K562 (cell line): ENCODE results near the gene VCAN. TPM values are rescaled to one million over a fixed set of nuclear protein-coding genes. Genes with fewer than 3 reads are reported as not detected.

ENCODE experiments used
- ATAC-seq: fragments of 200-7000 bp; cut with Tn5 transposase; 3 replicates; pipeline ENCODE4 v1.9.1; 2020; ENCODE audit warnings: moderate library complexity
- BruUV-seq: library from RNA; stranded (reverse); fragments of 400-500 nt; replicated peaks from 2 replicates; lab custom pipeline; 2021; lab: Mats Ljungman, UMichigan
- CTCF ChIA-PET: fragments of 300-600 bp; formaldehyde crosslinking; extraction: SDS; loops from one replicate; lab custom pipeline; 2021; ENCODE audit warnings: low intra/inter-chr PET ratio; lab: Yijun Ruan, JAX
- POLR2A ChIA-PET: fragments of 300-600, 350-650 bp; sonication (Branson Sonifier 250); formaldehyde crosslinking; extraction: SDS; loops from one replicate; lab custom pipeline; 2021; ENCODE audit warnings: antibody characterized with exemption, inconsistent platforms; lab: Yijun Ruan, JAX
- DNase-seq, 4 experiments: peaks; one replicate each; pipeline versions ENCODE4 v3.0.0 to v3.0.0-alpha.2; 2011 to 2018; ENCODE audit warnings: low spot score in 3 of 4, mixed read lengths in 3 of 4; ENCODE audit errors: extremely low read depth in 1 of 4
- FAIRE-seq: peaks from 2 replicates; lab custom pipeline; 2011; peaks lifted over from hg19 to GRCh38; lab: Jason Lieb, UNC
- H2AFZ ChIP-seq: 2 replicates; pipeline ENCODE4 v1.6.0; 2011; ENCODE audit warnings: low read depth, low read length, control low read depth, inconsistent platforms
- H3K27ac ChIP-seq: fragments of 200-600 bp; 3 replicates; pipeline ENCODE4 v1.8.0; 2011; ENCODE audit warnings: low read depth, mild to moderate bottlenecking, control low read depth, inconsistent platforms, low read length, moderate library complexity, mixed read lengths; ENCODE audit errors: extremely low read depth
- H3K27me3 ChIP-seq, 2 experiments: fragments of 300-600 bp in 1 of 2; 2 replicates in 1 of 2; 3 replicates in 1 of 2; pipeline versions ENCODE4 v1.6.0 to v1.8.0; 2011; ENCODE audit warnings: inconsistent platforms in 2 of 2, low read length in 2 of 2, mild to moderate bottlenecking in 1 of 2, mixed read lengths in 1 of 2, moderate library complexity in 1 of 2; ENCODE audit not compliant: control insufficient read depth in 2 of 2, insufficient read depth in 2 of 2
- H3K36me3 ChIP-seq: fragments of 300-600 bp; 3 replicates; pipeline ENCODE4 v1.8.0; 2011; ENCODE audit warnings: mild to moderate bottlenecking, low read length, inconsistent platforms; ENCODE audit not compliant: control insufficient read depth, insufficient read depth
- H3K4me1 ChIP-seq, 2 experiments: fragments of 200-600 bp in 1 of 2; replicated peaks in 1 of 2; 2 replicates in 1 of 2; 3 replicates in 1 of 2; pipeline versions ENCODE4 v1.5.1 to v1.8.0; 2011; ENCODE audit warnings: inconsistent platforms in 2 of 2, low read length in 2 of 2, mild to moderate bottlenecking in 1 of 2, mixed read lengths in 1 of 2, moderate library complexity in 1 of 2; ENCODE audit not compliant: control insufficient read depth in 2 of 2, insufficient read depth in 2 of 2
- H3K4me2 ChIP-seq: 2 replicates; pipeline ENCODE4 v1.6.1; 2011; ENCODE audit warnings: low read length, control low read depth, inconsistent platforms, mixed read lengths; ENCODE audit not compliant: insufficient read depth
- H3K4me3 ChIP-seq: fragments of 200-600 bp; sonication (generic), shearing (Covaris generic); 2 replicates; pipeline ENCODE4 v1.5.1; 2016; ENCODE audit warnings: control low read depth, inconsistent platforms
- H3K79me2 ChIP-seq: fragments of 200-600 bp; 3 replicates; pipeline ENCODE4 v1.8.0; 2011; ENCODE audit warnings: low read length, inconsistent platforms; ENCODE audit not compliant: control insufficient read depth, insufficient read depth
- H3K9ac ChIP-seq, 2 experiments: 2 replicates each; pipeline versions ENCODE4 v1.6.0 to v1.6.1; 2011; ENCODE audit warnings: low read depth in 2 of 2, low read length in 2 of 2, control low read depth in 1 of 2, inconsistent platforms in 1 of 2, mild to moderate bottlenecking in 1 of 2, mixed read lengths in 1 of 2; ENCODE audit not compliant: insufficient read depth in 1 of 2
- H3K9me1 ChIP-seq: one replicate; pipeline ENCODE4 v1.6.0; 2011; ENCODE audit warnings: inconsistent platforms, mild to moderate bottlenecking, low read length, moderate library complexity; ENCODE audit not compliant: control insufficient read depth, insufficient read depth
- H3K9me3 ChIP-seq: replicated peaks from 2 replicates; pipeline ENCODE4 v1.5.1; 2011; ENCODE audit warnings: low read depth, low read length, inconsistent platforms; ENCODE audit not compliant: control insufficient read depth, insufficient read depth
- H4K20me1 ChIP-seq: replicated peaks from 2 replicates; pipeline ENCODE4 v1.6.1; 2011; ENCODE audit warnings: low read length, inconsistent platforms, mixed read lengths; ENCODE audit not compliant: control insufficient read depth, insufficient read depth
- BDP1 ChIP-seq: IDR thresholded peaks from 3 replicates; pipeline ENCODE4 v1.6.1; 2011; ENCODE audit not compliant: insufficient read length, insufficient read depth
- CEBPZ ChIP-seq: fragments of 150-350 bp; IDR thresholded peaks from 2 replicates; pipeline ENCODE4 v1.6.1; 2014; ENCODE audit warnings: low read depth, mild to moderate bottlenecking, low read length, borderline replicate concordance
- CHD2 ChIP-seq: IDR thresholded peaks from 2 replicates; pipeline ENCODE4 v1.6.1; 2011; ENCODE audit warnings: low read depth, low read length
- EP400 ChIP-seq: fragments of 450-650 bp; IDR thresholded peaks from 2 replicates; pipeline ENCODE4 v1.6.1; 2017; ENCODE audit warnings: antibody characterized with exemption, mild to moderate bottlenecking, moderate library complexity
- HOMEZ ChIP-seq: fragments of 250-450 bp; sonication (Bioruptor Pico); IDR thresholded peaks from 2 replicates; pipeline ENCODE4 v1.4.0; 2020; ENCODE audit warnings: mild to moderate bottlenecking, moderate library complexity
- NFE2L1 ChIP-seq: fragments of 450-650 bp; IDR thresholded peaks from 2 replicates; pipeline ENCODE4 v1.6.1; 2016; ENCODE audit warnings: missing genetic modification characterization, low read depth, mild to moderate bottlenecking, missing compliant biosample characterization, moderate library complexity, borderline replicate concordance
- PKNOX1 ChIP-seq: fragments of 450-650 bp; IDR thresholded peaks from 2 replicates; pipeline ENCODE4 v1.6.1; 2016
- SRSF1 ChIP-seq: fragments of 200-400 bp; formaldehyde crosslinking; IDR thresholded peaks from 2 replicates; pipeline ENCODE4 v1.6.1; 2017; ENCODE audit warnings: mild to moderate bottlenecking, low read depth, low read length, moderate library complexity
- ZNF232 ChIP-seq: sonication (generic); formaldehyde crosslinking; IDR thresholded peaks from 2 replicates; pipeline ENCODE4 v1.8.0; 2022; ENCODE audit warnings: mild to moderate bottlenecking, missing genetic modification reagents
- ZNF699 ChIP-seq: fragments of 250-450 bp; sonication (Bioruptor Pico); IDR thresholded peaks from 2 replicates; pipeline ENCODE4 v1.8.0; 2021; ENCODE audit warnings: mild to moderate bottlenecking, moderate library complexity; ENCODE audit not compliant: insufficient replicate concordance
- WGBS: fragments of 100-300 bp; shearing (Covaris generic); methylation state at CpG from one replicate; pipeline ENCODE4 v1.1.6; 2016; ENCODE audit warnings: low coverage, mixed read lengths; ENCODE audit not compliant: insufficient coverage; ENCODE audit errors: missing lambda C conversion rate; 5-methylcytosine and 5-hydroxymethylcytosine counted together
- in situ Hi-C: fragments of 300-500 bp; cut with MboI; formaldehyde crosslinking; loops from 4 replicates; pipeline ENCODE4 v1.15.0; 2018; ENCODE audit warnings: inconsistent platforms, mixed read lengths
- intact Hi-C: fragments of 100-400 bp; cut with micrococcal nuclease; formaldehyde crosslinking; loops from 2 replicates; pipeline ENCODE4 v1.14.2; 2022
- polyA plus RNA-seq, 8 experiments: library from polyadenylated mRNA; depleted of rRNA in 4 of 8; stranded (reverse) in 5 of 8; unstranded in 3 of 8; fragments of >200 nt; fragmentation: Nextera tagmentation in 2 of 8; fragmentation: Illumina TruSeq in 1 of 8; extraction: Ambion mirVana in 2 of 8; extraction: Trizol in 1 of 8; gene quantifications; 2 replicates each; pipeline versions ENCODE4 v1.2.1 to v1.2.3, GENCODE V29; 2011 to 2014; ENCODE audit warnings: inconsistent platforms in 1 of 8, missing spikeins in 1 of 8
- total RNA-seq, 7 experiments: library from RNA; depleted of rRNA in 6 of 7; stranded (reverse); fragments of >200 nt in 6 of 7; fragmentation: Illumina TruSeq in 2 of 7; extraction: Trizol in 2 of 7; gene quantifications; 2 replicates each; pipeline versions ENCODE4 v1.2.1 to v1.2.3, GENCODE V29; 2011 to 2021; ENCODE audit warnings: low replicate concordance in 1 of 7
- TF ChIP-seq, protein P1 (sequence below): fragments of 450-650 bp; IDR thresholded peaks from 2 replicates; pipeline ENCODE4 v1.6.1; 2017; ENCODE audit warnings: antibody characterized with exemption

Gene VCAN
- total and polyA plus RNA-seq, 9 of the 15 experiments (the other 6 are each of a cell fraction or from before 2014, with no cell fraction given) = 0.01 to 0.33 (median 0.05) TPM

DNA sequence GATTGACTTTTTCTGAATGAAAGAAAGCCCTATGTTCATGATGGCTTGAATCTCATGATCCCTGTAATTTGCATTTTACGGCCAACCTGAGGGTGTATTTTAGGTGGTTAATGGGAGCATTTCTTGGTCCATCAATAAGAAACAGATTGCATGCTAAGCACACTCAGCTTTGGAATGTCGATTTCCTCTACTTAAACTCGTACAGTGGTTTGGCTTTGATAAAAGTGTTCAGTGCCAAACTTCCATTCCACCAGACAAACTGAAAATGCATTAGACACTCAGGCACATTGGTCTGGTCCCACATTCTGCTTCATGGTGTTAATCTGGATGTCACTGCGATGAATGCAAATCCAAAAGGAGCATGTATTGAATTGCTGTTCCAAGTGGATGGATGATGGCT, 77.0 kb downstream of the VCAN start (continued):
- TF ChIP-seq HOMEZ (CRISPR knock-in tag) (no peak), SRSF1 (no peak), EP400 (no peak), BDP1 (no peak), NFE2L1 (tag) (no peak), ZNF699 (no peak), CHD2 (no peak)
- TF ChIP-seq, all 486 proteins: peak for 0

- Histone ChIP-seq H3K4me2 (no peak overlapping the region), H3K4me1 (no peaks in the 10 kb centered on the region), H2AFZ (no peak overlapping the region), H3K9ac (no peak overlapping the region), H3K4me3 (no peak overlapping the region), H3K36me3 (no peaks in the 10 kb centered on the region), H3K9me3 (no peaks in the 10 kb centered on the region), H3K79me2 (no peaks in the 10 kb centered on the region), H3K9me1 (no peaks in the 10 kb centered on the region), H3K27ac (no peak overlapping the region), H4K20me1 (no peaks in the 10 kb centered on the region), H3K27me3 (no peaks in the 10 kb centered on the region)
- TF ChIP-seq PKNOX1 (no peak), ZNF232 (CRISPR knock-in tag) (no peak), CEBPZ (no peak)
- TF ChIP-seq, protein P1, sequence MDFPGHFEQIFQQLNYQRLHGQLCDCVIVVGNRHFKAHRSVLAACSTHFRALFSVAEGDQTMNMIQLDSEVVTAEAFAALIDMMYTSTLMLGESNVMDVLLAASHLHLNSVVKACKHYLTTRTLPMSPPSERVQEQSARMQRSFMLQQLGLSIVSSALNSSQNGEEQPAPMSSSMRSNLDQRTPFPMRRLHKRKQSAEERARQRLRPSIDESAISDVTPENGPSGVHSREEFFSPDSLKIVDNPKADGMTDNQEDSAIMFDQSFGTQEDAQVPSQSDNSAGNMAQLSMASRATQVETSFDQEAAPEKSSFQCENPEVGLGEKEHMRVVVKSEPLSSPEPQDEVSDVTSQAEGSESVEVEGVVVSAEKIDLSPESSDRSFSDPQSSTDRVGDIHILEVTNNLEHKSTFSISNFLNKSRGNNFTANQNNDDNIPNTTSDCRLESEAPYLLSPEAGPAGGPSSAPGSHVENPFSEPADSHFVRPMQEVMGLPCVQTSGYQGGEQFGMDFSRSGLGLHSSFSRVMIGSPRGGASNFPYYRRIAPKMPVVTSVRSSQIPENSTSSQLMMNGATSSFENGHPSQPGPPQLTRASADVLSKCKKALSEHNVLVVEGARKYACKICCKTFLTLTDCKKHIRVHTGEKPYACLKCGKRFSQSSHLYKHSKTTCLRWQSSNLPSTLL = no peak
- FAIRE-seq = no peak
- WGBS = 0% methylated on average over 2 of the region's 2 CpGs
- ChIA-PET POLR2A (interaction anchor here (2.0 kb wide), 1 partner anchor 13 kb away, joined by 6 read pairs; no protein-coding TSS in a partner anchor), CTCF (no interaction called here)
- no peak for ATAC-seq
- no peak for DNase-seq
- no TSS peak for BruUV-seq
- intact Hi-C loops (no loop called here), in situ Hi-C loops (no loop called here)
These were observed 77.5 kb downstream of the VCAN start for GRCh38 chr5:83549076-83549475.
